SH-SY5Y (cell line): ENCODE results near the gene AHRR.

Source experiments
- GATA2 ChIP-seq: IDR thresholded peaks from 2 replicates; pipeline ENCODE4 v1.6.1; 2011; ENCODE audit warnings: mild to moderate bottlenecking, low read depth, low read length
- GATA3 ChIP-seq: IDR thresholded peaks from 2 replicates; pipeline ENCODE4 v1.6.1; 2011; ENCODE audit warnings: low read depth, mild to moderate bottlenecking, low read length, moderate library complexity

Gene AHRR

DNA sequence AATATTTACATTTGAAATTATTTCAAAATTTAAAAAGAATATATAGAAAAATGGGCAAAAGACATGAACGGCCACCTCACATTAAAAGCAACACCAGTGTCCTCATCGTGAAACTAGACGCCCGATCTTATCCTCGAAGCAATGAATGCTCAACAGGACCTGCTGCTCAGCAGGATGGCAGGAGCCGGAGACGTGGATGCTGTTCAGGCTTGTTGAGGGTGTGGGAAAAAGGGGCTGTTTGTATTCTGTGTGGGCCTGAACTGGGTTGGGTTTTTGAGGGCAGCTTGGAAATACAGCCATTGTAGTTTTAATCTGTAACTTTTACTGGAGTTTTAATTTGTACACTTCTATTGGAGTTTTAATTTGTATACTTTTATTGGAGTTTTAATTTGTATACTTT is 141.8 kb downstream of the AHRR start:
- TF ChIP-seq GATA2: no peak
- no peak for TF ChIP-seq GATA3

DNA sequence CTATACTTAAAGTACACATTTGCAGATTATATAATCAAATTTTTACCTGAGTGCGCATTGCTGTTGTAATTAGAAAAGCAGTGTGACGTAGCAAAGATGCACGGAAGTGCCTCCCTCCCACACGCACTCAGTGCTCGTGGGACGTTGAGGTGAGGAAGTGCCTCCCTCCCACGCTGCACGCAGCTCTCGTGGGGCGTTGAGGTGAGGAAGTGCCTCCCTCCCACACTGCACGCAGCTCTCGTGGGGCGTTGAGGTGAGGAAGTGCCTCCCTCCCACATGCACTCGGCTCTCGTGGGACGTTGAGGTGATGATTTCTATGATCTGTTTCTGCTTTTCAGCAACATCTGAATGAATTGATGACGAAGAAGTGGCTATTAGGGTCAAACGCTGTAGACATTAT is 142.4 kb downstream of the AHRR start:
- TF ChIP-seq GATA3 (no peak), GATA2 (no peak)

GRCh38 chr5:464446-464842 is 142.9 kb downstream of the AHRR start:
- TF ChIP-seq GATA3: no peak
- TF ChIP-seq GATA2: no peak

GRCh38 chr5:464843-465590 is 143.5 kb downstream of the AHRR start:
- no peak for TF ChIP-seq GATA3
- no peak for TF ChIP-seq GATA2

- TF ChIP-seq GATA2 (no peak), GATA3 (no peak)
Observed at GRCh38 chr5:465591-466403, 144.3 kb downstream of the AHRR start.

DNA sequence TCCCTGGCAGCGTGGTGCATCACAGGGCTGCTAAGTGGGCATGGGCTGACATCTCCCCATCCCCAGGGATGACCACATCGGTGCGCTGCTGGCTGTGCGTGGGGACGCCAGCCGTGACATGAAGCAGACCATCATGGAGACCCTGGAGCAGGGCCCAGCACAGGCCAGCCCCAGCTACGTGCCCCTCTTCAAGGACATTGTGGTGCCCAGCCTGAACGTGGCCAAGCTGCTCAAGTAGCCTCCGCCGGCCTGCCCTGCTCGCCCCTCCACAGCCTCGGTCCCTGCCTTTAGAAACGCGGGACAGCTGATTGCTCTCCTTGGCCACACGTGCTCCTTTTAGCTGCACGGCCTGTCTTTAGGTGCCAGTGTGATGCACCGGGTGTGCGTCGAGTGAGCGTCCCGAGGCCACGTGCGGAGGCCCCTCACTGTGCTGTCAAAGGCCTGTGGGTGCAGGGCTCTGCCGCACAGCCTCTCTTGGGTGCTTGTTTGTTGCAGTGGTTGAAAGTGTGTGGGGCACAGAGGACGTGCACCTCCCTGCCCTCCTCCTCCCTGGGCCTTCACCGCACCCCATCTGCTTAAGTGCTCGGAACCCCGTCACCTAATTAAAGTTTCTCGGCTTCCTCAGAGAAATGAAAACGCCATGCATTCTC is 145.3 kb downstream of the AHRR start:
- TF ChIP-seq GATA3 (no peak), GATA2 (no peak)

GRCh38 chr5:468401-468800 is 146.9 kb downstream of the AHRR start:
- no peak for TF ChIP-seq GATA3
- no peak for TF ChIP-seq GATA2

DNA sequence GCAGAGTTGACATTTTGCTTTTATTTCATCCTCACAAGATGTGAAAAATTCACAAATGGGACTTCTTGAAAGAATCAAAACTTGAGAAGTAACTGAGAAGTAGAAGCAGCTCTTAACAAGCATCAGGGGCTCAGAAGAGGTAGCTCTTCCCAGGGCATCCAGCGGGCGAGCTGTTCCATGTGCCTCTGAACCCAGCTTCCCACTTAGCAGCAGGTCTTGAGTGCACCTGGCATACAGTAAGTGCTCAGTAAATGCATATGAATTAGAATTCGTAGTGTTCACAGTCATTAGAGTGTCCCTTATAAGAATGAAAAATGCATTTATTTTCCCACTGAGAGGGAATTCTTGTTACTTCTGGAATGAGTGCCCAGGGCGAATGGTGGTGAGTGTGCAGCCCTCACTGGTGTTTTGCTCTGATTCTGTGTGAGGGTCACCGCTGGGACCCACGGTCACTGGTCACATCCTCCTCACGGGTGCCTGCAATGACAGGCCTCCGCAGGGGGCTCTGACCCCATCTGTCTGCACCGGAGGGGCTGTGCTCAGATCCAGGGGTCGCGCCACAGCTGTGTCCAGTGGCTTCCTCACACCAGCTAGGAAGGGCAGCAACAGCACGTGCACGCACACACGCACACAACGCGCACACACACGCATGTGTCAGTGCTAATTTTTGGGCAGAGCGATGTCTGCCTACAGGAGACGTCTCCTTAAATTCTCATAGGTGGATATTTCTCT is 148.4 kb downstream of the AHRR start:
- TF ChIP-seq GATA3 (no peak), GATA2 (no peak)

GRCh38 chr5:470961-471749 is 149.6 kb downstream of the AHRR start:
- no peak for TF ChIP-seq GATA2
- no peak for TF ChIP-seq GATA3

DNA sequence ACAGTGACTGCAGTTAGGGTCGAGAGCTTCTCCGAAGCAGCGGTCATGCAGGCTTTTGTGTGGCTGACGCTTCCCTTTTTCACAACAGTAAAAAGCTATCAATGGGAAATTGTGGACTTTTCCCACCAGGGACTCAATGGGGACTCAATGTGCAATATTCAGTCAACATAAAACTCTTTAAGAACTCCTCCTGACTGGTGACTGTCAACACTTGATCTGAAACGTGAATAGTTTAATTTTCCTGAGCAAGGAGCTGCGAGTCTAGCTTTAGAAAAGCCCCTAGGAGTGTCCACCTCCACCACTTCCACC is 150.2 kb downstream of the AHRR start:
- TF ChIP-seq GATA2 (no peak), GATA3 (no peak)

DNA sequence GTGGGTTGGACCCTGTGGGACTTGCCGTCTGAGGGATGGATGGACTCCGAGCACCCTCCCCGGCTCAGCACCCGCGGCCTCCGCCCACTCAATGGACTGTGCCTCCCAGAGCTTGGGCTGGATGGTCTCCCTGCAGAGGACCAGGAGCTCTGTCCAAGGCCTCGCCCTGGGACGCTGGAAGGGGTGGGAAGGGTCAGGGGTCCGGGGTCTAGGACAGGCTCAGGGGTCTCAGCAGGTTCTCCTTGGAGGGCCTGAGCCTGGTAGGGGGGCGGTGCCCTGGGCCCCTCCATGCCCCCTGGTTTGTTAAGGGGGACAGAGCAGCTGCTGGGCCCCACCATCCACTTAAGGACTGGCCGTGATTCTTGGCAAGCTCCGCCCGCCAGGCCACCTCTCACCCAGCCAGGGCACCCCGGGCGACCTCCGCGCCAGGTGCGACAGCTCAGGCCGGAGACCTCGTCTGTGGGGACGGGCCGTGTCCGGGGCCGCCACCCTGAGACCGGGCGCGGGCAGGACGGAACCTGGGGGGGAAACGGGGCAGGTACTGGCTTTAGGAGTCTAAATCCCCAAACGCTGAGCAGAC is 150.7 kb downstream of the AHRR start:
- no peak for TF ChIP-seq GATA3
- TF ChIP-seq GATA2: no peak

GRCh38 chr5:472656-473550 is 151.4 kb downstream of the AHRR start:
- TF ChIP-seq GATA2 (no peak), GATA3 (no peak)

- TF ChIP-seq GATA2 (no peak), GATA3 (no peak)
Observed at GRCh38 chr5:473551-474192, 152.2 kb downstream of the AHRR start.
